Measurements from ENCODE around the gene SND1.
A peak's percentile ranks its signal among the peaks of the same experiment; 100 is the strongest.
"Not testable (repeated sequence)": the region's sequence is repeated elsewhere in the genome, so short reads cannot be mapped to it uniquely, and the experiment has no call there.

Gene SND1

DNA sequence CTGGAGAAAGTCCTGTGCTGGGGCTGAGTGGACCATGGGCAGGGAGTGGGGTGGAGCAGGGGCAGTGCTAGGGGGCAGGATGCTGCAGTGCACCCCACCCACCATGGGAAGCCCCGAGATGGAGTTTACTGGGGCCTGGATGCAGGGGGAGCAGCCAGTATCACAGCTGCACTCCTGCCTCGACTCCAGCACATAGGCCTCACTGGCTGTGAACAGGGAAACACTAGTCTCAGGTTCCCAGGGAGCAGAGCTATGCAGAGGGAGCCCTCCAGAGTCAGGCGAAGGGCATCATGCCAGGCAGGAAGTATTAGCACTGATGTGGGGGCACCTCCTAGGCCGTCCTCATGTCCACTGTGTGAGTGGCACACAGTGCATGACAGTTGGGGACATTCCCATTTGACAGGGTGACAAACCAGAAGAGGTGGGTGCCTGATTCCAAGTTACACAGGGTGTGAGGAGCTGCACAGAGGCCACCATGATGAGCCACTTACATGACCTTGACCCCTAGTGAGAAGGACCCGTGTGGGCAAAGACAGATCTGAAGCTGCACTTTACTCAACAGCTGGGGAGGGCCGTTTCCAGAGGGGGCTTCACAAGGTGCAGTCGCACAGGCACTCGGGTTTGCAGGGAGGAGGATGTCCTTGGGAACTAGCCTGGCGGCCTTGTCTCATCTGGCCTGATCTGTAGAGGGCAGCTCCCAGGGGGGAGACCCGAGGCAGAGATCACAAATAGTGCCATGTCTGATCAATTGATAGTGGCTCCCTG is 449.1 kb downstream of the SND1 start:
- no peak for DNase-seq (ENCODE audit: low spot score)

DNA sequence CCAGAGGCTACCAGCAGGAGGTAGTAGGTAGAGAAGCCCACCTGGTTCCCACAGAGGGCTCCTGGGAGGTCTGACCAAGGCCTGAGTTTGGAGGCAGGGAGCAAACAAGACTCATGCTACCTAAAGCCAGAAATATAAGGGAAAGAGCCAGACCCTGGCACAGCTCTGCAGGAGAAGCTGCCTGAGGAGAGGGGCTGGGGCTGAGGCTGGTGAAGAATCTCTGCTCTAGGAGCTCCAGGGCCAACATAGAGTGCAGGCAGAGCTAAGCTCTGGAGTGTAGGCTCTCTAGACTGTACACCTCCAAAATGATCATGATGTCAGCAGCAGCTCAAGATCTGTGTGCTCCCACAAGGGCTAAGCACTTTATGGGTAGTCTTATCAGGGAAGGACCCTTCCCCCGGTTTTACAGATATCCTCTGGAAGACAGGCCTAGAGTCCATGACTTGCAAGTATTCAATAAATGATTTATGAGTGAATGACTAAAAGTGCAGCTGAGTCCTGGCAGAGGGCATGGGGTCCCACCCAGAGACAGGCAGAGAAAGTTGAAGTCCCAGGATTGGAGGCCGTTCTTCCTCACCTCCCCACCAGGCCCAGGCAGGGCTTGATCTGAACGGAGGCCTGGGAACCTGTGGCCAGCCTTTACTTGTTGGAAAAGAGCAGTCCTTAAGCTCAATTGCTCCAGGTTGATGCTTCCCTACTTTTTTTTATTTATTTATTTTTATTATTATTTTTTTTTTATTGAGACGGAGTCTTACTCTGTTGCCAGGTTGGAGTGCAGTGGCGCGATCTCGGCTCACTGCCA is 450.7 kb downstream of the SND1 start:
- DNase-seq (ENCODE audit: low spot score), result no peak

DNA sequence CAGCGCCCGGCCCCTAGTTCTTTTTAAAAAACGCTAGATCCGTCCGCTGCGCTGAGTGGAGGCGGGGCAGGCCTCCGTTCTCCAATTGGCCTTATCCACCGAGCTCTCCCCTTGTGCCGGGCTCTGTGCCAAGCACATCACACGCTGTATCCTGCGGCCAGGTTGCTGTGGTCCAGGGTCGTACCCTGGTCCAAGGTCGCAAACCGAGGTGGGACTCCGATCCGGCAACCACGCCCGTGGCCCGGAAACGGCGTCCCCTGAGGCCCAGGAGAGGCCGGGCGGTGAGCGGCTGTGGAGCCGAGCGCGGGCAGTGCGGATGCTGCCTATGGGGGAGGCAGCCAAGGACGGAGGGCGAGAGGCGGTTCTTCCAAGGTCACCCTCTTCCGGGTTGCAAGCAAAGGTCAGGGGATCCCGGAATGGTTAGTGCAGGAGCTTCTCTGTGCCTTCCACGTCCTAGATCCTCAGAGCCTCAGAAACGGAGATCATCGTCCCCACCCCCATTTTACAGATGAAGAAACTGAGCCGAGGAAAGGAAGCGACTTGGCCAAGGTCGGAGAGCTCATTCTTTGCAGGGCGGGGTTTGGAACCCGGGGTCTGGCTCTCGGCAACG is 451.6 kb downstream of the SND1 start:
- no peak for DNase-seq (ENCODE audit: low spot score)

DNA sequence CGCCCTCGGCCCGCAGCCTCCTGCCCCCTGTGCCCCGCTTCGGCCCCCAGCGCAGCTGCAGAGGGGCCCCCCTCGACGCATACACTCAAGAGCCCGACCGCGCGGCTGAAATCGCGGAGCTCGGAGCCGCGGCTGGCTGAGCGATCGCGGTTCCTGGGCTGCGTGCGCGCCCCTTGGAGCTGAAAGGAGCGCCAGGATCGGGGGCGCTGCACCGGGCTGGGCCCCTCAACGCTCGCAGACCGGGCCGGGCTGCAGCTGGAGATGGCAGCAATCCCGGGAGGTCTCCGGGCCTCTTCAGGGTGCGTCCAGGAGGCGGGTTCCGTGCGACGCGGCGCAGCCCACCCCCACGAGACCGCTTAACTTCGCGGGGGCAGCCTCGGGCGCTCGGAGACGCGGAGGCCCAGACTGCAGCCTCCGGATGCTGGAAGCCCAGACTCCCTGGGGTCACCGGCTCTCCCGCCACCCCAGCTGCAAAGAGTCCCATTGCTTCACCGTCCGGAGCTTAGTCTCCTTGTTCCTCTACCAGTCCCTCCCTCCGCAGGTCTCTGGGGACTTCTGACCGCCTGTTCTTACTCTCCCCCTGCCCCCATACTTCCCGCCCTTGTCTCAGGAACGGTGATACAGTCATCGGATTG is 452.2 kb downstream of the SND1 start:
- no peak for DNase-seq (ENCODE audit: low spot score)

DNA sequence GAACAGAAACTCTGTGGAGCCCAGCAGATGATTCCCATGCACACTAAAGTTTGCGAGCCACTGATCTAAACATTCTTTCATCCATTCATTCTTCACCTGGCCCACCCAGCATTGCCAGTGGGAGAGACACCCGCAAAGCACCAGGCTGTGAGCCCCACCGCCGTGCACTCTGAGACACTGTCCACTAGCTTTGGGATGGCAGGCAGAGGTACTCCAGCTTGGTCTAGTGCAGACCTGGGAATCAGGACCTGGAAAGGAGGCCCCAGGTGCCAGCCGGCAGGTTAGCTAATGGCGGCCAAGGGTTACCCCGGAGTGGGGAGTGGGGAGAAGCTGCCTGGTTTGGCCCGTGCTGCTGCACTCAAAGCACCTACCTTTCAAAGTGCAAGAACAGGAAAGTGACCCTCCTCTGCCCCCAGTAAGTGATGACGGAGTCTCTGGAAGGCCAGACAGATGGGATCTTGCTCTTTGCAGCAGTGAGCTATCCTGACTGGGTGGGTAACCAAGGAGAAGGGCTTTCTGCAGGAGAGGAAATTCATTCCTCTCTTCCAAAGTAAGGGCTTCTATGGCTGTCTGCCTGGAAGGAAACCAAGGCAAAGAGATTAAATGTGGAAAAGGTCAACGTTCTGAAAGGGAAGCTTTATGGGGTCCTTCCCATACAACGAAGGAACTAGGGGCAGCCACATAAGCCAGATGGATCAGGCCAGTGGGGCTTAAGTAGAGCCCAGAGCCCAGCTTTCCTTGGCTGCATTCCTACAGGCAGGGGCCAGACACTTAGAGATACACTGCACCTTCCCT is 453.4 kb downstream of the SND1 start:
- DNase-seq (ENCODE audit: low spot score), result no peak

DNA sequence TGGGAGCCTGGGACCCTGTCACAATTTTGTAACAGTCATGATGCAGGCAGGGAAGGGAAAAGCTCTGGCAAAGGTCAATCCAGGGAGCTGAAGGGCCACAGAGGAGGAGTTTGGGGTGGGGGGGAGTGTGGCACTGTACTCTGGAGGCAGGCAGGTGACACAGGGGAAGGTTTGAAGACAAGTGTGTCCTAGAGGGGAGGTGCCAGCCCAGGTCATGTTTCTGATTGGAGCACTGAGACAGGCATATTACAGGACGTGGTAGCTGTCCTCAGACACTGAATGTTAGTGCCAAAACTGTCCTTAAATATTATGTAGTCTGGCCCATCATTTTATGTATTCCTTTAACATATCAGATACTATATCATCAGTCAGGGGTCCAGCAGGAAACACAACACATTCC is 454.8 kb downstream of the SND1 start:
- no peak for DNase-seq (ENCODE audit: low spot score)

DNA sequence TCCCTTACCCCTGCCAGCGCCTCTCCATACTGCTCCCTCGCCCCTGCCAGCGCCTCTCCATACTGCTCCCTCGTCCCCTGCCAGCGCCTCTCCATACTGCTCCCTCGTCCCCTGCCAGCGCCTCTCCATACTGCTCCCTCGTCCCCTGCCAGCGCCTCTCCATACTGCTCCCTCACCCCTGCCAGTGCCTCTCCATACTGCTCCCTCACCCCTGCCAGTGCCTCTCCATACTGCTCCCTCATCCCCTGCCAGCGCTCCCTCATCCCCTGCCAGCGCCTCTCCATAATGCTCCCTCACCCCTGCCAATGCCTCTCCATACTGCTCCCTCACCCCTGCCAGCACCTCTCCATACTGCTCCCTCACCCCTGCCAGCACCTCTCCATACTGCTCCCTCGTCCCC is 455.5 kb downstream of the SND1 start:
- not testable (repeated sequence) for DNase-seq (ENCODE audit: low spot score)

DNA sequence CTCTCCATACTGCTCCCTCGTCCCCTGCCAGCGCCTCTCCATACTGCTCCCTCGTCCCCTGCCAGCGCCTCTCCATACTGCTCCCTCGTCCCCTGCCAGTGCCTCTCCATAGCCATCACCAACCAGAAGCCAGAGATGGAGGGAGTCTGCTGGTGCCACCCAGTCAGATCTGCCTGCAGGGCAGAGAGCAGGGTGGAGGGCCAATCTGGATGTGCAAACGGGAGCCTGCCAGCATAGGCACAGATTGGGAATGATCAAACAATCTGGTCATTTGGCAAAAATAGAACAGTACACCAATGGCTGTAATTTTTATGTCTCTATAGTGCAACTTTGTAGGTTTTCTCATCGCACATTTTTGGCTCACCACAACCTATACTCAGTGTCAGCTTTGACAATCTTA is 456.1 kb downstream of the SND1 start:
- no peak for DNase-seq (ENCODE audit: low spot score)

DNA sequence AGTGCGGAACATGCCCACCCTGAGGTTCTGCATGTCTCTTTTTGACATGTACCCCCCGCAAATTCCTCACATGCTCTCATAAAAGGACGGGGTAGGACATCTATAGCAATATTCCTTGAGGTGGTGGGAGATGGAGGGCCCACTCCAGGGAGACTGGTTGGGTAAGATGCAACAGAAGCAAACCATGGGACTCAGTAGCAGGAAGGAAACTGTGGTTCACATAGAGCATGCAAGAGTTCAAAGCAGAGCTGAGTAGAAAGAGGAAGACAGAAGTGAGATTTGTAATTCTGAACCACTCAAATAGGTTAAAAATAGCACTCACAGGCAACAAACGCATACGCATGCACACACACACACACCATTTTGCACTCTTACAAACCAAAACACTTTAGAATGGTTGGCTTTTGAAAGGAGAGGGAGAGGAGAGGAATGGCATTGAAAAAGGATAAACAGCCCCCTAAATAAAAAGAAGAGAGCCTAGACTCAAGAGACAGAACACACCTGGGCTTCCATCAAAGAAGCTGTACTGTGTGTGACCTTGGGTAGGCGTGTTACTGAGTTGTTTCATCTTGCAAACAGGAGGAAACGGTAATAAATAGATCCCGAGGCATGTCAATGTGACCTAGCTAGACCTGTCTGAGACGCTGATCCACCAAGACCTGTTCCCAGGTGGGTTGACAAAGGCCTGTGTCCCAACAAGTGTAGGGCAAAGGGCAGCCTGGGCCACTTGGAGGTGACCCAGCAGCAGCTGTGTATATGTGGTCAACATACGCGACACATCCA is 456.8 kb downstream of the SND1 start:
- peak; percentile 47 for DNase-seq (ENCODE audit: low spot score)

DNA sequence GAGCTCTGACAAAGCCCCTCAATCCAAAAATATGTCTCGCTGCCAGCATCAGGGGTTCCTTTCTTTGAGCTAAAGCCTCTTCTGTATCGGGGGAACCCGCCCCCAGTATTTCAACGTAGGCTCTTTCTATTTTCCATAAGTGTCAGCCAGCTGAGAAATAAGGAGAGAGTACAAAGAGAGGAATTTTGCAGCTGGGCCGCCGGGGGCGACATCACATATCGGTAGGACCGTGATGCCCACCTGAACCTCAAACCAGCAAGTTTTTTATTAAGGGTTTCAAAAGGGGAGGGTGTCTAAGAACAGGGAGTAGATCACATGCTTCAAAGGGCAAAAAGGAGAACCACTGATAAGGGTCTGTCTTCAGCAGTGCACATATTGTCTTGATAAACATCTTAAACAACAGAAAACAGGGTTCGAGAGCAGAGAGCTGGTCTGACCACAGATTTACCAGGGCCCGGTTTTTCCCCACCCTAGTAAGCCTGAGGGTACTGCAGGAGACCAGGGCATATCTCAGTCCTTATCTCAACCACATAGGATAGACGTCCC is 457.5 kb downstream of the SND1 start:
- not testable (repeated sequence) for DNase-seq (ENCODE audit: low spot score)

DNA sequence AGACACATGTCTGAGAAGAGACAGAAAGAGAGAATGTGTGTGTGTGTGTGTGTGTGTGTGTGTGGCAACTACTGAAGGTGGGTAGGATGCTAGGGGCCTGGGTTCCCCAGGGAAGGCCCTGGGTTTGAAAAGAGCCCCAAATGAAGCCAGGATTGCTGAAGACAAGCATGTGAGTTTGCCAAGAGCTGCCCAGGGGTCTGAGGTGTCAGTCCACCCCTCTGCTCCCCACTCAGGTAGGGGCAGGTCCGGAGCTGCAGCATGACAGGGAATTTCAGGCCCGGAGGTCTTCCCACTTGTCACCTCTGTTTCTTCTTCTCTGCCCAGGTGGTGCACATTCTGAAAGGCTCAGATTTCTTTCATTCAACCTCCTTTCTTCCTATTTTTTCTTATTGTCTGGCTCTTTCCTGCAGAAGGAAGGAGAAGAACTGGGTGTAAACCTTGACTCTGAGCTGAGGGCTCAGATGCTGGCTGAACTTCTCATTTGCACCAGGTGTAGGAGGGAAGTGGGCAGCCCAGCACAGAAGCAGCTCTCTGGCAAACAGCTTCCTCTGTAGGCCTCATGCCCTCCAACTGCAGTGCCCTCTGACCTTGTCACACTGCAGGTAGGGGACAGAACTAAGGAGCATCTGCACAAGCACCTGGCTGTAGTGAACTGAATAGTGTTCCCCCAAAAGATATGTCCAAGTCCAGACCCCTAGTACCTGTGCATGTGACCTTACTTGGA is 458.8 kb downstream of the SND1 start:
- no peak for DNase-seq (ENCODE audit: low spot score)

DNA sequence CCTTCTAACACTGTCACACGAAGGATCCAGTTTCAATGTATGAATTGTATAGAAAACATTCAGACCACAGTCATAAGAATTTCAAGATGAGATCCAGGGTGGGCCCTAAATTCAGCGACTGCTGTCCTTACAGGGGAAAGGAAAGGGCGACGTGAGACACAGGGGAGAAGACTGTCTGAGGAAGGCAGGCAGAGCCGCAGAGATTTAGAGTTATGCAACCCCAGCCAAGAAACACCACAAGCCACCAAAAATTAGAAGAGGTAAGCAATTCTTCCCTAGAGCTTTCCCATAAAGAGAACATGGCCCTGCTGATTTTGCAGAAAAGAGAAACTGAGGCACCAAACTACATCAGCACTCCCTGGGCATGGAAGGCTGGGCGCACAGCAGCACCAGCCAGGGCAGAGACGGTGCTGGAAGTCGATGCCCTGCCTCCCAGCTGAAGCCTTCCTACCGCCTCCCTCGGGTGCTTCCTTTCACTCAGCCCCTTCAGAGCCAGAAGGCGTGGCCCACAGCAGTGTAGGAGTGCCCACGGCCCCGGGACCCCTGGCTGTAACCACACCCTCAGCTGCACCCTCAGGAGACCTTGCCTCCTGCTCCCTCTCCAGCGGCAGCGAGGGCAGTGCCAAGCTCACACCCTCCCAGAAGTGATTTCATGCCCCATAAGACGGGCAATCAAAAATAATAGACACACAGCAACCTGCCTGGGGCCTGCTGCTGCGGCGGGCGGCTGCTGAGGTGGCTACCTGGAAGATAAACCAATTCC is 460.2 kb downstream of the SND1 start:
- DNase-seq (ENCODE audit: low spot score), result no peak

DNA sequence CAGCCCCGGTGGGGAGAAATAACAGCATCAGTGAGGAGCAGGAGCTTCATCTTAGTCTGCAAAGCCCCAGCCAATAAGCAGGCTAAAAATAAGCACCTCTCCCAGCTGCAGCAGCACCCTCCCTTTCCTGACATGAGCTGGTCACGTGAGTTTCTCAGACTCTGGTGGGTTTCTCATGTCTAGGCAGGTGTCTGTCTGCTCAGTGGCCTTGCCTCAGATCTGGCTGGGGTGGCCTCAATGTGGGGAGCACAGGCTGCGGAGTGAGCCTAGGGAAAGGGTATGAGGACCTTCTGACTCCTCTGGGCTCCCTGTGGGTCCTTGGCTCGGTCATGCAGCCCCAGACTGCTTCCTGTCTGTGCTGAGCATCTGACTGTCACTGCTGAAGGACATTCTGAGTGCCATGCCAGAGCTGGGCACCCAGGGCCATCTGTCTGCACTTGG is 460.8 kb downstream of the SND1 start:
- peak; percentile 48 for DNase-seq (ENCODE audit: low spot score)

DNA sequence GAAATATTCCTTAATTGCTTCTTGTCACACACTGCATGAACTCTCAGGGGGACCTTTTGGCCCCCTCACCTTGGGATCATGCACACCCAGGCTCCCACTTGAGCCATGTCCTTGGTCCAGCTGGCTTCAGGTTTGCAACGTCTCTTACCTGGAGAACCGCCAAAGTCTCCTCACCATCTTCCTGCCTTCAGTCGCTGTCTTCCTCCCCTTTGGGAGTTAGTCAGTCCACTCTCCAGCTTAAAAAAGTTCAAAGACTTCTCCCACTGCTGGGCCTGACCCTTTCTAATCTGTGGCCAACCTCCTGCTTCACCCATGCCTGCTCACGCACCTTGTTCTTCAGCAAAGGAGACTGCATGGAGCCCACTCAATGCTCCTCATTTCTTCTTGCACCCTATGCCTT is 461.8 kb downstream of the SND1 start:
- DNase-seq (ENCODE audit: low spot score), result no peak

DNA sequence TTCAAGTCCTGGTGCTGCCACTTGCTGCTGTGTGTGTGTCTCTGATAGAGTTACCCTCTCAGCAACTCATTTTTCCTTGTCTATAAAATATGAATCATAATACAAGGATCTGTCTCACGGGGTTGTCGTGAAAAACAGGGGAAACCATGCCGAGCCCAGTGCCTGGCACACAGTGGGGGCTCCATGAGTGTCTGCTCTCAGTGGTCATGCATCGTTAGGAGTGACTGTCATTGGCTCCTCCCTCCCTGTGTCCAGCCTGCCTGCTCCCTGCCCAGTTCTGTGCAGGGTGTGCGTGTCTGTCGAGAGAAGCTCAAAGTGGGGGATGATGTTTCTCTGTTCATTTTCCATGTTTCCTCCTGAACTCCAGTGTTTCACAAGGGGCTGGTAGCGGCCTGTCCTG is 462.8 kb downstream of the SND1 start:
- DNase-seq (ENCODE audit: low spot score), result no peak

DNA sequence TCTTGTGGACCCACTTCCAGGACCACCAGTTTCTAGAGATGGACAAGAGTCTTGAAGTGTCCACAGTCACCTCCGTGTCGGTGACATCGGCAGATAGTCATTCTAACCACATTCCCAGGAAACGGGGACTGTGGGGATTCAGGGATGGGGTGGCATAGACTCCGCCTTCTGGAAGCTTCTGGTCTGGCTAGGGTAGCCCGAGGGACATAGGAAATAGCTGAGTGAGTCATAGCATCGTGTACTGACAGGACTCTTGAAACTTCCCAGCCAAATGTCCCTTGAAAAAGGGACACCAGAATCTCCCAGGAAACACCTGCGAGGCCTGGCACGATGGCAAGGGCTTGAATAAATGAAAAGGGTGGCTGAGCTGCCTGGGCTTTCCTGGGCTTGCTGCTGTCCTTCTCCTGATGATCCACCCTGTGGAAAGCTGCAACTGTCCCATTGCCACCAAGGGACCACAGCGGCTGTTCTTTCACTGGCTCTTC is 463.4 kb downstream of the SND1 start:
- DNase-seq (ENCODE audit: low spot score), result no peak

DNA sequence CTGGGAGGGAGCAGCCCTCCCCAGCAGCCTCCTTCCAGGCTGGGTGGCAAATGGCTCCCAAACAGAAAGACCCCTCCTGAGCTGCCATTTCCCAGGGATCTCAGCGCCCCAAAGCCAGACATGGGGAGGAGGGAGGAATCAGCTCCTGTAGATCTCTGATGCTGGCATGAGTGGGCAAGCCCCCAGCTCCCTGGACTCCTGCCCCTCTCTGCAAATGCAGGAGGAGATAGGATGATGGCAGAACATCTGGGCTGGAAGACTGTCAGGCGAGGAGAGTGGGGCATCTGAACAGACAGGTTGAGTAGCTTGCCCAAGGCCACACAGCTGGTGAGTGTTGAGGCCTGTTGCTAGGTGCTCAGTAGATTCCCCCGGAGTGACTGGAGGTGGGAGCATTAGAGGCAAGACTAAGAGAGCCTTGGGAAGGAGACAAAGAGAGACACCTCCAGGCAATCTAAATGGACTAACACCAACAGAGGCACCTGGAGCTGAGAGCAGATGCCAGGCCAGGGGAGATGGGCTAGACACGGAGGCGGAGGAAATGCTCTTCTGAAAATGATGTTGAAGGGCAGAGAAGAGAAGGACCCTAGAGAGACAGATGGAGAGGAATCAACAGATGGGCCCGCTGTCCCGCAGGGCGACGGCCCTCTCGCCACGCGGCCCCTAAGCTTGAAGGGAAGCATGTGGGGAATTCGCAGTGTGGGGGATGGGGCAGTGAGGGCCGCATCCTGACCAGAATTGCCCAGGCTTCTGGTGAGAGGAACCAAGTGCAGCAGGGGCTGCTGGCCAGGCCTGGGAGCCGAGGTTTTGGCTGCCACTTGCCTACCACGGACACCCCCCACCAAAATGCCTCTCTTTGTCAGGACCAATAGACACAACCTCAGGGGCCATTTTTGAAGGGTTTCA is 464.1 kb downstream of the SND1 start:
- DNase-seq (ENCODE audit: low spot score), result no peak

DNA sequence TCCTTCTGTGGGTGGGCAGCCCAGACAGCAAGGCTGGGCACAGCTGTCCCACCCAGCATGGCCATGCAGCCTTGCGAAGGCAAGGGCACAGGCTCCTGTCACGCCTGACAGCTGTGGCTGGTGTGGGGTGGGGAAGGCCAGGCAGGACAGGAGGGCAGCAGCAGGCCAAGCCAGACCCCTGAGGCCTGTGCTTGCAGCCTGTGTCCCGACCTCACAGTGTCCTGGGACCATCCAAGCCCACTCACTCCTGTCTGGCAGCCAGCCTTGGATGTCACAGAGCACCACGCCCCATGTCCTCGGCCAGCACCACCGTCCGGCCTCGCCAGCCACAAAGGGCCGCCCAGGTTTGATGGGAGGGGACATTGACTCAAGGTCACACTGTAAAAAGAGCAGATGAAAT is 464.7 kb downstream of the SND1 start:
- DNase-seq (ENCODE audit: low spot score), result no peak

Measured in globus pallidus (tissue), 1 donor.